ENCODE results near the gene ZNF469.

- TF ChIP-seq POLR2A (IDR thresholded peaks at IDR 0.05) = no peak
- TF ChIP-seq, protein P1, sequence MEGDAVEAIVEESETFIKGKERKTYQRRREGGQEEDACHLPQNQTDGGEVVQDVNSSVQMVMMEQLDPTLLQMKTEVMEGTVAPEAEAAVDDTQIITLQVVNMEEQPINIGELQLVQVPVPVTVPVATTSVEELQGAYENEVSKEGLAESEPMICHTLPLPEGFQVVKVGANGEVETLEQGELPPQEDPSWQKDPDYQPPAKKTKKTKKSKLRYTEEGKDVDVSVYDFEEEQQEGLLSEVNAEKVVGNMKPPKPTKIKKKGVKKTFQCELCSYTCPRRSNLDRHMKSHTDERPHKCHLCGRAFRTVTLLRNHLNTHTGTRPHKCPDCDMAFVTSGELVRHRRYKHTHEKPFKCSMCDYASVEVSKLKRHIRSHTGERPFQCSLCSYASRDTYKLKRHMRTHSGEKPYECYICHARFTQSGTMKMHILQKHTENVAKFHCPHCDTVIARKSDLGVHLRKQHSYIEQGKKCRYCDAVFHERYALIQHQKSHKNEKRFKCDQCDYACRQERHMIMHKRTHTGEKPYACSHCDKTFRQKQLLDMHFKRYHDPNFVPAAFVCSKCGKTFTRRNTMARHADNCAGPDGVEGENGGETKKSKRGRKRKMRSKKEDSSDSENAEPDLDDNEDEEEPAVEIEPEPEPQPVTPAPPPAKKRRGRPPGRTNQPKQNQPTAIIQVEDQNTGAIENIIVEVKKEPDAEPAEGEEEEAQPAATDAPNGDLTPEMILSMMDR (IDR thresholded peaks at IDR 0.05) = no peak
Measured at GRCh38 chr16:88345721-88346560, 36.8 kb upstream of the ZNF469 start.
